OCI-LY1 (cell line): ENCODE measurements around the gene NUP133.

Source experiments
- H2AFZ ChIP-seq: fragments of 200-600 bp; sonication (generic), shearing (Covaris generic); 2 replicates; pipeline ENCODE4 v1.6.0; 2014; ENCODE audit warnings: antibody characterized with exemption, mild to moderate bottlenecking, low read length
- H3F3A ChIP-seq: fragments of 200-600 bp; sonication (generic), shearing (Covaris generic); 2 replicates; pipeline ENCODE4 v1.6.0; 2014; ENCODE audit warnings: mild to moderate bottlenecking, antibody characterized with exemption, low read length, moderate library complexity; ENCODE audit not compliant: insufficient read depth
- H3K27ac ChIP-seq: fragments of 200-600 bp; sonication (generic); 2 replicates; pipeline ENCODE4 v1.5.1; 2014; ENCODE audit warnings: low read length, mixed run types, mild to moderate bottlenecking, low read depth; ENCODE audit not compliant: poor library complexity, severe bottlenecking
- H3K27me3 ChIP-seq: fragments of 200-600 bp; sonication (generic); 2 replicates; pipeline ENCODE4 v1.6.0; 2014; ENCODE audit warnings: antibody characterized with exemption, mild to moderate bottlenecking, low read length, moderate library complexity; ENCODE audit not compliant: insufficient read depth
- H3K36me3 ChIP-seq: fragments of 200-600 bp; sonication (generic); 2 replicates; pipeline ENCODE4 v1.6.1; 2014; ENCODE audit warnings: mild to moderate bottlenecking, antibody characterized with exemption, low read length, moderate library complexity, mixed read lengths; ENCODE audit not compliant: insufficient read depth
- H3K4me1 ChIP-seq: fragments of 200-600 bp; sonication (generic); 2 replicates; pipeline ENCODE4 v1.5.1; 2014; ENCODE audit warnings: mild to moderate bottlenecking, low read length, moderate library complexity; ENCODE audit not compliant: insufficient read depth, severe bottlenecking
- H3K4me2 ChIP-seq: fragments of 200-600 bp; sonication (generic), shearing (Covaris generic); 2 replicates; pipeline ENCODE4 v1.6.1; 2014; ENCODE audit warnings: low read length
- H3K4me3 ChIP-seq: fragments of 200-600 bp; sonication (generic); 2 replicates; pipeline ENCODE4 v1.5.1; 2014; ENCODE audit warnings: low read length, low read depth, mild to moderate bottlenecking, mixed read lengths; ENCODE audit not compliant: poor library complexity, severe bottlenecking
- H3K79me2 ChIP-seq: fragments of 200-600 bp; shearing (Covaris generic); 2 replicates; pipeline ENCODE4 v1.6.1; 2016; ENCODE audit warnings: mixed run types, low read length, mixed read lengths; ENCODE audit not compliant: insufficient read depth
- H3K9ac ChIP-seq: fragments of 200-600 bp; sonication (generic), shearing (Covaris generic); 2 replicates; pipeline ENCODE4 v1.6.1; 2014; ENCODE audit warnings: mild to moderate bottlenecking, low read length, mixed read lengths
- H3K9me2 ChIP-seq: fragments of 200-600 bp; sonication (generic), shearing (Covaris generic); 2 replicates; pipeline ENCODE4 v1.6.1; 2014; ENCODE audit warnings: low read depth, mild to moderate bottlenecking, low read length, mixed read lengths
- H3K9me3 ChIP-seq: fragments of 200-600 bp; shearing (Covaris generic); 2 replicates; pipeline ENCODE4 v1.6.1; 2014; ENCODE audit warnings: low read length, mixed read lengths
- H4K20me1 ChIP-seq: fragments of 200-600 bp; sonication (generic), shearing (Covaris generic); 2 replicates; pipeline ENCODE4 v1.6.0; 2016; ENCODE audit warnings: mild to moderate bottlenecking, low read length; ENCODE audit not compliant: insufficient read depth
- EZH2 ChIP-seq: fragments of 200-600 bp; sonication (generic), shearing (Covaris generic); IDR thresholded peaks from 2 replicates; pipeline ENCODE4 v1.8.0; 2017; ENCODE audit warnings: borderline replicate concordance, mixed run types, mild to moderate bottlenecking, antibody characterized with exemption, low read length, moderate library complexity, mixed read lengths
- TF ChIP-seq, protein P1 (sequence below): fragments of 200-600 bp; sonication (generic), shearing (Covaris generic); IDR thresholded peaks from 2 replicates; pipeline ENCODE4 v1.5.1; 2017; ENCODE audit warnings: mild to moderate bottlenecking, antibody characterized with exemption, low read length, moderate library complexity, mixed read lengths

Gene NUP133

DNA sequence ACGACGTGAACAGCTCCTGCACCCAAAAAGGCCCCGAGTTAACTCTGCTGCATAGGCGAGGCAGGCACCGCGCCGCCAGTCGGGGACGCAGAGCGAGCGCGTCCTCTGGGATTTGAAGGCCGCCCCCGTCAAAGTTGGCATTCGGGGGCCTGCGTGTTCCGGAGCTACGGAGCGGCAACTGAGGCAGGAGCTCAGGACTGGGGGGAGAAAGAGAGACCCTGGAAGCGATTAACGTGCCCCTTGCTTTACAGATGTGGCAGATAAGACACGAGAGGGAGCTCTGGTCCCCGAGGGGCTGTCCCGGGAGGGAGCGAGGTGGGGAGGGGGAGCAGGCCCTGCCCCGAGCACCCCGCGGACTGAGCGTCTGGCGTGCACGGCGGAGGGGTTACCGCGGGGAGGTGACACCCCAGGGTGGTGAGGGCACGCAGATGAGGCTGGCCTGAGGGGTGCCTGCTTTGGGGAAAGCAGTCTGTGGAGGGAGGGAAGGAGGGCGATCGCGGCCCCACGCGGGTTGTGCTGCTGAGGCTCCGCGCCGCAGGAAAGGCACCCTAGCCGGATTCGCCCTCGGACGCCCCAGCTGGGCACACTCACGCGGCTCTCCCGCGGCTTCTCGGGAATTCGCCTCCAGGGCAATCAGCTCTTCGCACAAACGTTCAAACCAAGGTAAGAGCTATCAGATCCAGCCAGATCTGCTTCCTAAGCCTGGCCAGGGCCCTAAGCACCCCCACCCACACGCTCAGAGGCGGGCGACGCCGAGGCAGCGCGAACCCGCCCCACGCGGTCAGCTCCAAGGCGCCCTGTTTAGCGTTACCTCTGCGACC is 100.7 kb downstream of the NUP133 start:
- peaks cover 12% of the 10 kb centered on the region; the same call in 1 of the 2 replicates for H3K27me3 ChIP-seq
- H3K9ac ChIP-seq, result no peak overlapping the region

DNA sequence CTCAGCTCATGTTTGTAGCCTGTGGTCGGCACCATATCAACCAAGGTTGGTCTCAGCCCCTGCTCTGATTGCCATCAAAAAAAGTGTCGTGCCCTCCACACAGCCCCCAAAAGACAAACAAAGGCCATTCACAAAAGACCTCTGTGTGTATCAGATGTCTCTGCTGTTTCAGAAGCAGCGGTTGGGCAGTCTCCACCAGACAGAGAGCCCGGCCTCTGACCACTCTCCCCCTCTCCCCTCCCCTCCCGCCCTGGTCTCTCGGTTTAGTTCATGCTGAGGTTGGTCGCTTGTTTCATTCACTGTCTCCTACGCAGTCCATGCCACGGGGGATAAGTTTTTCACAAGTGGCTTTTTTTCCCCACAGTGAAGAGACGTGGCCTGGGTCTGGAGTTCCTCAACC is 101.3 kb downstream of the NUP133 start:
- peaks cover 12% of the 10 kb centered on the region; the same call in 1 of the 2 replicates for H3K27me3 ChIP-seq
- no peaks in the 10 kb centered on the region for H3K36me3 ChIP-seq
- TF ChIP-seq EZH2, result no peak
- TF ChIP-seq, protein P1, sequence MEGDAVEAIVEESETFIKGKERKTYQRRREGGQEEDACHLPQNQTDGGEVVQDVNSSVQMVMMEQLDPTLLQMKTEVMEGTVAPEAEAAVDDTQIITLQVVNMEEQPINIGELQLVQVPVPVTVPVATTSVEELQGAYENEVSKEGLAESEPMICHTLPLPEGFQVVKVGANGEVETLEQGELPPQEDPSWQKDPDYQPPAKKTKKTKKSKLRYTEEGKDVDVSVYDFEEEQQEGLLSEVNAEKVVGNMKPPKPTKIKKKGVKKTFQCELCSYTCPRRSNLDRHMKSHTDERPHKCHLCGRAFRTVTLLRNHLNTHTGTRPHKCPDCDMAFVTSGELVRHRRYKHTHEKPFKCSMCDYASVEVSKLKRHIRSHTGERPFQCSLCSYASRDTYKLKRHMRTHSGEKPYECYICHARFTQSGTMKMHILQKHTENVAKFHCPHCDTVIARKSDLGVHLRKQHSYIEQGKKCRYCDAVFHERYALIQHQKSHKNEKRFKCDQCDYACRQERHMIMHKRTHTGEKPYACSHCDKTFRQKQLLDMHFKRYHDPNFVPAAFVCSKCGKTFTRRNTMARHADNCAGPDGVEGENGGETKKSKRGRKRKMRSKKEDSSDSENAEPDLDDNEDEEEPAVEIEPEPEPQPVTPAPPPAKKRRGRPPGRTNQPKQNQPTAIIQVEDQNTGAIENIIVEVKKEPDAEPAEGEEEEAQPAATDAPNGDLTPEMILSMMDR, result no peak
- H3K9ac ChIP-seq, result no peak overlapping the region
- no peaks in the 10 kb centered on the region for H3K79me2 ChIP-seq
- no peaks in the 10 kb centered on the region for H3K9me3 ChIP-seq
- H3F3A ChIP-seq, result no peaks in the 10 kb centered on the region
- no peak overlapping the region for H3K4me3 ChIP-seq
- H4K20me1 ChIP-seq, result no peaks in the 10 kb centered on the region
- H3K4me2 ChIP-seq, result no peak overlapping the region
- H3K27ac ChIP-seq, result no peak overlapping the region
- H2AFZ ChIP-seq, result no peak overlapping the region
- H3K4me1 ChIP-seq, result no peaks in the 10 kb centered on the region
- no peaks in the 10 kb centered on the region for H3K9me2 ChIP-seq

More for the DNA sequence above, 100.7 kb downstream of the NUP133 start:
- Histone ChIP-seq H3K79me2 (no peaks in the 10 kb centered on the region), H2AFZ (no peak overlapping the region), H4K20me1 (no peaks in the 10 kb centered on the region), H3K4me3 (no peak overlapping the region), H3K4me1 (no peaks in the 10 kb centered on the region), H3K36me3 (no peaks in the 10 kb centered on the region), H3F3A (no peaks in the 10 kb centered on the region), H3K27ac (no peak overlapping the region), H3K4me2 (no peak overlapping the region), H3K9me2 (no peaks in the 10 kb centered on the region), H3K9me3 (no peaks in the 10 kb centered on the region)
- TF ChIP-seq, protein P1, result no peak
- no peak for TF ChIP-seq EZH2

DNA sequence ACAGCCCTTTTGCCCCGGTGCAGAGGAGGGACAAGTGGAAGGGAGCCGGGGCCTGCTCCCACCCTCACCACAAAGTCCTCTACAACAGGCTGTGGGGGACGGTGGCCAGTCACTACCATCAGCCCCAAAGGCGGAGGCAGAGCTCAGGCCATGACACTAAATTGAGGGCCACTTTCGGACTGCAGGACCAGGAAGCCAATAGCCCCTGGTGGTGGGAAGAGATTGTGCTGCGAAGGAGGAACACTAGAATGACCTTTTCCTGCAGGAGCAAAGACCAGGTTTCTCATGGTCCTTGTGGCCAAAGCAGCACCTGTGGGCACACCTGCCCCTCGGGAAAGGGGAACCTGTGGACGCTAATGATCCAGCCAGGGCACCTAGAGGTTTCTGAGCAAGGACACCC is 104.6 kb downstream of the NUP133 start:
- H2AFZ ChIP-seq, result no peak overlapping the region
- H3K9me3 ChIP-seq, result no peaks in the 10 kb centered on the region
- H3K4me1 ChIP-seq, result no peaks in the 10 kb centered on the region
- H3K9ac ChIP-seq, result no peak overlapping the region
- no peaks in the 10 kb centered on the region for H3K36me3 ChIP-seq
- H3K27me3 ChIP-seq, result peaks cover 18% of the 10 kb centered on the region
- H3K27ac ChIP-seq, result no peak overlapping the region
- TF ChIP-seq EZH2, result no peak
- TF ChIP-seq, protein P1, result no peak
- no peaks in the 10 kb centered on the region for H3F3A ChIP-seq
- H4K20me1 ChIP-seq, result no peaks in the 10 kb centered on the region
- no peaks in the 10 kb centered on the region for H3K9me2 ChIP-seq
- H3K4me3 ChIP-seq, result no peak overlapping the region
- H3K4me2 ChIP-seq, result no peak overlapping the region
- H3K79me2 ChIP-seq, result no peaks in the 10 kb centered on the region
